ENCODE data around the gene ECEL1.

DNA sequence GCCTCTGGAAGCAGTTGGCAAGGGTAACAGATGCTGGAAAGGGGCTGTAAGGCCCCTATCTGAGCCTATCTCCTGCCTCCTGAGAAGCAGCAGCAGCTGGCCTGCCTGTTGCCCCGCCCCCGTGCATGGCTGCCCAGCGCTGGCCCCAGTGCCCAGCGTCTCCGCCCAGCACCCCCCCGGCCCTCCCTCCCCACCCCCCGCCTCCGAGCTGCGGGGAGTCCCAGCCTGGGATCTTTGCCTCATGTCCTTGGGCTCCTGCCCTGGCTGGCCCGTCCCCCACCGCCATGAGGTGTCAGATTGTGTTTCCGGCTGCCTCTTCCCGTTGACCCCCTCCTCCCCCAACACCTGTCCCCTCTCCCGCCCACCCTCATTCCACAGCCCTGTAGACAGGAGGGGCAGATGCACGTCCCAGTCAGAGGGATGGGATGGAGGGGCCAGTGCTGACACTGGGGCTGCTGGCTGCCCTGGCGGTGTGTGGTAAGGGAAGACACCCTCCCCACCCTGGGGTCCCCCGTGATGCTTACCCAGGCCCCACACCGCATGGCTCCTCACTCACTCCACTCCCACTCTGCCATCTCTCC is 38.2 kb upstream of the ECEL1 start, which contains the start of gene CHRND:
- TF ChIP-seq, protein P1, sequence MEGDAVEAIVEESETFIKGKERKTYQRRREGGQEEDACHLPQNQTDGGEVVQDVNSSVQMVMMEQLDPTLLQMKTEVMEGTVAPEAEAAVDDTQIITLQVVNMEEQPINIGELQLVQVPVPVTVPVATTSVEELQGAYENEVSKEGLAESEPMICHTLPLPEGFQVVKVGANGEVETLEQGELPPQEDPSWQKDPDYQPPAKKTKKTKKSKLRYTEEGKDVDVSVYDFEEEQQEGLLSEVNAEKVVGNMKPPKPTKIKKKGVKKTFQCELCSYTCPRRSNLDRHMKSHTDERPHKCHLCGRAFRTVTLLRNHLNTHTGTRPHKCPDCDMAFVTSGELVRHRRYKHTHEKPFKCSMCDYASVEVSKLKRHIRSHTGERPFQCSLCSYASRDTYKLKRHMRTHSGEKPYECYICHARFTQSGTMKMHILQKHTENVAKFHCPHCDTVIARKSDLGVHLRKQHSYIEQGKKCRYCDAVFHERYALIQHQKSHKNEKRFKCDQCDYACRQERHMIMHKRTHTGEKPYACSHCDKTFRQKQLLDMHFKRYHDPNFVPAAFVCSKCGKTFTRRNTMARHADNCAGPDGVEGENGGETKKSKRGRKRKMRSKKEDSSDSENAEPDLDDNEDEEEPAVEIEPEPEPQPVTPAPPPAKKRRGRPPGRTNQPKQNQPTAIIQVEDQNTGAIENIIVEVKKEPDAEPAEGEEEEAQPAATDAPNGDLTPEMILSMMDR (IDR thresholded peaks at IDR 0.05): no peak
- TF ChIP-seq POLR2A (IDR thresholded peaks at IDR 0.05): no peak
